Endometrial microvascular endothelial cells (primary cell): Measurements from ENCODE around the gene C2orf80. TPM values are rescaled to one million over a fixed set of nuclear protein-coding genes. Genes with fewer than 3 reads are reported as not detected.

Experiments used
- total RNA-seq: library from RNA; depleted of rRNA; stranded (reverse); fragments of >200 nt; gene quantifications from one replicate; pipeline ENCODE4 v1.2.3, GENCODE V29; 2015; ENCODE audit errors: inconsistent ontology term

The C2orf80 gene
- total RNA-seq, 1 donor from 2014 or later: not detected

Other genes starting within 250 kb of the C2orf80 start
- 3.3 TPM for gene PLEKHM3, start 164.5 kb downstream of the C2orf80 start, total RNA-seq
- not detected for gene CRYGD, start 65.5 kb downstream of the C2orf80 start, total RNA-seq
- gene CRYGC, start 60.2 kb downstream of the C2orf80 start, total RNA-seq: not detected
- not detected for gene CRYGB, start 43.9 kb downstream of the C2orf80 start, total RNA-seq
- not detected for gene CRYGA, start 26.4 kb downstream of the C2orf80 start, total RNA-seq
- gene IDH1, start 65.0 kb upstream of the C2orf80 start, total RNA-seq: 89.7 TPM
- gene PIKFYVE, start 76.2 kb upstream of the C2orf80 start, total RNA-seq: 12.4 TPM
- not detected for gene PTH2R, start 216.8 kb upstream of the C2orf80 start, total RNA-seq